ENCODE measurements around the gene SIGLEC15. TPM values are rescaled to one million over a fixed set of nuclear protein-coding genes. Genes with fewer than 3 reads are reported as not detected.

SIGLEC15 gene
- total RNA-seq, 1 experiment from 2014 or later = not detected

DNA sequence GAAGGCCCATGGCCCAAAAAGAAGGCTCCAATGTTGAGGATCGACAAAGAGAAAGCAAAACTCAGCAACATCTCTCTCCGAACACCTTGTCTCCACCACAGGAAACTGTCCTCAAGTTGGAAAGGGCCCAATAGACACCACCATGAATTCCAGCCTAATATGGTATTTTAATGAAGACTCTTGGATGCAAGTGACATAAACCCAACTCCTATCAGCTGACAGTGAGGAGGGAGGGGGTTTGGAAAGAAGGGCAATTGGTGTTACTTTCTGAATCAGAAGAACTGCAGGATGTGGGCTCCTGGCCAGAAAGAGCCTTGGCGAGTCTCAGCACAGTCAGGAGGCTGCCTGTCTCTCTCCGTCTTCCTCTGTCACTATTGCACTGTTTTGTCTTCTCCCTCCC lies 40.3 kb upstream of the SIGLEC15 start:
- RAD21 ChIA-PET (ENCODE audit: low non-redundant PET in 1 of 2, low total read pairs in 2 of 2, uncharacterized antibody in 2 of 2, unreplicated experiment in 2 of 2) = no interaction called here
- no peak overlapping the region for H2AFZ ChIP-seq (ENCODE audit: low read depth, low read length, poor library complexity, severe bottlenecking)
- H3K4me2 ChIP-seq (ENCODE audit: low read length) = no peak overlapping the region

GRCh38 chr18:45786941-45787340 lies 38.5 kb upstream of the SIGLEC15 start:
- H3K9me3 ChIP-seq (ENCODE audit: control insufficient read depth in 1 of 2, insufficient read depth in 1 of 2, low read depth in 1 of 2, low read length in 2 of 2) = no peaks in the 10 kb centered on the region
- H3K4me3 ChIP-seq (replicated peaks in 1 of 2; ENCODE audit: low read depth in 1 of 2, low read length in 2 of 2) = no peak overlapping the region
- H3K9me2 ChIP-seq (ENCODE audit: insufficient read depth) = no peaks in the 10 kb centered on the region
- DNase-seq (ENCODE audit: low read depth, low spot score) (no peak), ATAC-seq (no peak)
- ChIA-PET CTCF (no interaction called here), POLR2A (no interaction called here), RAD21 (ENCODE audit: low non-redundant PET in 1 of 2, low total read pairs in 2 of 2, uncharacterized antibody in 2 of 2, unreplicated experiment in 2 of 2) (no interaction called here)
- no peak overlapping the region for H3K27ac ChIP-seq (ENCODE audit: low read depth, low read length)
- H3K79me2 ChIP-seq (ENCODE audit: insufficient read depth, low read length) = no peaks in the 10 kb centered on the region
- intact Hi-C loops (cut with micrococcal nuclease) = no loop called here
- BruUV-seq (replicated peaks) = no TSS peak
- no peak overlapping the region for H3K9ac ChIP-seq (ENCODE audit: low read length)
- no peak overlapping the region for H3K4me2 ChIP-seq (ENCODE audit: low read length)
- no peaks in the 10 kb centered on the region for H4K20me1 ChIP-seq (ENCODE audit: insufficient read depth)
- H3K36me3 ChIP-seq (ENCODE audit: control insufficient read depth in 1 of 2, insufficient read depth in 2 of 2, low read length in 2 of 2) = no peaks in the 10 kb centered on the region
- no peak overlapping the region for H2AFZ ChIP-seq (ENCODE audit: low read depth, low read length, poor library complexity, severe bottlenecking)
- no peaks in the 10 kb centered on the region for H3K27me3 ChIP-seq (ENCODE audit: insufficient read depth, low read length)
- peaks cover 0 to 13% of the 10 kb centered on the region in 2 experiments; a peak in 2 of 4 replicates for H3K4me1 ChIP-seq (ENCODE audit: control insufficient read depth in 1 of 2, insufficient read depth in 2 of 2, low read length in 2 of 2)
- TF ChIP-seq EGR1 (IDR thresholded peaks at IDR 0.05; ENCODE audit: low read depth) (no peak), ZBTB33 (IDR thresholded peaks at IDR 0.05; ENCODE audit: extremely low read depth, insufficient replicate concordance, low read length) (no peak), SIN3A (IDR thresholded peaks at IDR 0.05; ENCODE audit: low read depth) (no peak), YY1 (IDR thresholded peaks at IDR 0.05; ENCODE audit: extremely low read depth, insufficient replicate concordance, low read depth, low read length) (no peak), CEBPB (IDR thresholded peaks at IDR 0.05; ENCODE audit: low read depth) (no peak), JUND (IDR thresholded peaks at IDR 0.05) (no peak), SP1 (IDR thresholded peaks at IDR 0.05; ENCODE audit: low read depth) (no peak), ZNF274 (IDR thresholded peaks at IDR 0.05; ENCODE audit: low read depth, low read length) (no peak), EZH2phosphoT487 (IDR thresholded peaks at IDR 0.05; ENCODE audit: borderline replicate concordance) (no peak), RAD21 (IDR thresholded peaks at IDR 0.05; ENCODE audit: low read depth) (no peak), EZH2 (IDR thresholded peaks at IDR 0.05) (no peak), MAX (IDR thresholded peaks at IDR 0.05) (no peak)

More for the DNA sequence above, 40.3 kb upstream of the SIGLEC15 start:
- ATAC-seq (no peak), DNase-seq (ENCODE audit: low read depth, low spot score) (no peak)
- ChIA-PET POLR2A (no interaction called here), CTCF (no interaction called here)
- Histone ChIP-seq H3K27me3 (ENCODE audit: insufficient read depth, low read length) (no peaks in the 10 kb centered on the region), H3K36me3 (ENCODE audit: control insufficient read depth in 1 of 2, insufficient read depth in 2 of 2, low read length in 2 of 2) (no peaks in the 10 kb centered on the region), H4K20me1 (ENCODE audit: insufficient read depth) (no peaks in the 10 kb centered on the region), H3K27ac (ENCODE audit: low read depth, low read length) (no peak overlapping the region), H3K9me2 (ENCODE audit: insufficient read depth) (no peaks in the 10 kb centered on the region), H3K4me1 (ENCODE audit: control insufficient read depth in 1 of 2, insufficient read depth in 2 of 2, low read length in 2 of 2) (peaks cover 0 to 13% of the 10 kb centered on the region in 2 experiments; a peak in 2 of 4 replicates), H3K79me2 (ENCODE audit: insufficient read depth, low read length) (no peaks in the 10 kb centered on the region), H3K9me3 (ENCODE audit: control insufficient read depth in 1 of 2, insufficient read depth in 1 of 2, low read depth in 1 of 2, low read length in 2 of 2) (no peaks in the 10 kb centered on the region), H3K4me3 (replicated peaks in 1 of 2; ENCODE audit: low read depth in 1 of 2, low read length in 2 of 2) (no peak overlapping the region), H3K9ac (ENCODE audit: low read length) (no peak overlapping the region)
- intact Hi-C loops (cut with micrococcal nuclease) = no loop called here
- BruUV-seq (replicated peaks) = no TSS peak
- TF ChIP-seq RAD21 (IDR thresholded peaks at IDR 0.05; ENCODE audit: low read depth) = no peak
- no peak for TF ChIP-seq CTCF (IDR thresholded peaks at IDR 0.05 in 2 of 3, conservative IDR thresholded peaks at IDR 0.05 in 1 of 3; ENCODE audit: borderline replicate concordance in 1 of 3, insufficient read depth in 1 of 3, low read depth in 2 of 3, low read length in 2 of 3)
- TF ChIP-seq FOSL1 (IDR thresholded peaks at IDR 0.05; ENCODE audit: low read depth) = no peak
- TF ChIP-seq SP1 (IDR thresholded peaks at IDR 0.05; ENCODE audit: low read depth) = no peak
- TF ChIP-seq SRF (IDR thresholded peaks at IDR 0.05; ENCODE audit: low read depth) = no peak
- TF ChIP-seq POLR2AphosphoS5 (IDR thresholded peaks at IDR 0.05; ENCODE audit: low read depth, low read length) = no peak
- TF ChIP-seq EZH2 (IDR thresholded peaks at IDR 0.05) = no peak
